ENCODE data around the gene ALPL. TPM values are rescaled to one million over a fixed set of nuclear protein-coding genes. Genes with fewer than 3 reads are reported as not detected.

The ALPL gene
- total and polyA plus RNA-seq, 9 donors: 1.2 to 9.2 (median 3.8) TPM

- no peak for DNase-seq
- Histone ChIP-seq H3K4me1 (ENCODE audit: insufficient read depth) (no peaks in the 10 kb centered on the region), H3K27ac (no peak overlapping the region), H3K9me3 (no peaks in the 10 kb centered on the region), H3K27me3 (no peaks in the 10 kb centered on the region), H3K4me3 (no peak overlapping the region), H3K36me3 (no peaks in the 10 kb centered on the region)
- intact Hi-C loops (cut with DNase I): loop anchor here in 1 of 4 donors (10.0 kb wide), 1 partner anchor 215 kb away; no protein-coding TSS in a partner anchor
- WGBS, 3 donors: 76 to 80% (median 76%) methylated on average over 15 of the region's 15 CpGs
- TF ChIP-seq POLR2A (IDR thresholded peaks at IDR 0.05) (no peak), CTCF (IDR thresholded peaks at IDR 0.05) (no peak), EP300 (IDR thresholded peaks at IDR 0.05) (no peak)
Measured at GRCh38 chr1:21599402-21599801, 90.2 kb downstream of the ALPL start.

GRCh38 chr1:21601278-21602048 lies 92.2 kb downstream of the ALPL start:
- Histone ChIP-seq H3K4me1 (ENCODE audit: insufficient read depth) (no peaks in the 10 kb centered on the region), H3K4me3 (no peak overlapping the region), H3K27ac (no peak overlapping the region), H3K9me3 (no peaks in the 10 kb centered on the region), H3K27me3 (no peaks in the 10 kb centered on the region), H3K36me3 (no peaks in the 10 kb centered on the region)
- intact Hi-C loops (cut with DNase I): no loop called here
- no peak for DNase-seq
- WGBS, 3 donors: 91 to 96% (median 93%) methylated on average over 19 to 30 of the region's 30 CpGs
- TF ChIP-seq POLR2A (IDR thresholded peaks at IDR 0.05) (no peak), CTCF (IDR thresholded peaks at IDR 0.05) (no peak), EP300 (IDR thresholded peaks at IDR 0.05) (no peak)

GRCh38 chr1:21603177-21604138 lies 94.2 kb downstream of the ALPL start:
- 83 to 88% (median 85%) methylated on average over 39 of the region's 39 CpGs for WGBS, 3 donors
- intact Hi-C loops (cut with DNase I): no loop called here
- H3K4me3 ChIP-seq: no peak overlapping the region
- no peaks in the 10 kb centered on the region for H3K9me3 ChIP-seq
- no peak overlapping the region for H3K27ac ChIP-seq
- H3K4me1 ChIP-seq (ENCODE audit: insufficient read depth): no peaks in the 10 kb centered on the region
- no peaks in the 10 kb centered on the region for H3K36me3 ChIP-seq
- H3K27me3 ChIP-seq: no peaks in the 10 kb centered on the region
- no peak for DNase-seq
- no peak for TF ChIP-seq POLR2A (IDR thresholded peaks at IDR 0.05)
- no peak for TF ChIP-seq CTCF (IDR thresholded peaks at IDR 0.05)
- TF ChIP-seq EP300 (IDR thresholded peaks at IDR 0.05): no peak

GRCh38 chr1:21604208-21604957 lies 95.2 kb downstream of the ALPL start:
- H3K36me3 ChIP-seq: no peaks in the 10 kb centered on the region
- 88 to 92% (median 91%) methylated on average over 12 of the region's 12 CpGs for WGBS, 3 donors
- H3K27me3 ChIP-seq: no peaks in the 10 kb centered on the region
- DNase-seq: no peak
- no peak overlapping the region for H3K27ac ChIP-seq
- no peaks in the 10 kb centered on the region for H3K9me3 ChIP-seq
- no peak overlapping the region for H3K4me3 ChIP-seq
- intact Hi-C loops (cut with DNase I): no loop called here
- TF ChIP-seq EP300 (IDR thresholded peaks at IDR 0.05): no peak
- TF ChIP-seq CTCF (IDR thresholded peaks at IDR 0.05): no peak
- TF ChIP-seq POLR2A (IDR thresholded peaks at IDR 0.05): no peak
- no peaks in the 10 kb centered on the region for H3K4me1 ChIP-seq (ENCODE audit: insufficient read depth)

All from ovary (tissue), 9 donors.